Duodenal mucosa (tissue), 2 donors: ENCODE data around the gene MANSC1.

ENCODE experiments used
- H3K27ac ChIP-seq: one replicate; pipeline ENCODE4 v1.7.0; 2013; ENCODE audit warnings: low read depth, low read length
- H3K27me3 ChIP-seq, 2 donors: one replicate each; pipeline ENCODE4 v1.7.0; 2013; ENCODE audit warnings: low read length in 2 of 2, control low read depth in 1 of 2; ENCODE audit not compliant: insufficient read depth in 2 of 2, control insufficient read depth in 1 of 2
- H3K36me3 ChIP-seq, 2 donors: one replicate each; pipeline ENCODE4 v1.7.0; 2013; ENCODE audit warnings: low read length in 2 of 2, control low read depth in 1 of 2; ENCODE audit not compliant: insufficient read depth in 2 of 2, control insufficient read depth in 1 of 2
- H3K4me1 ChIP-seq, 2 donors: one replicate each; pipeline ENCODE4 v1.7.0; 2013; ENCODE audit warnings: low read length in 2 of 2, control low read depth in 1 of 2; ENCODE audit not compliant: insufficient read depth in 2 of 2, control insufficient read depth in 1 of 2
- H3K4me3 ChIP-seq, 2 donors: one replicate each; pipeline ENCODE4 v1.7.0; 2013; ENCODE audit warnings: low read length in 2 of 2, low read depth in 1 of 2
- H3K9ac ChIP-seq, 2 donors: one replicate each; pipeline ENCODE4 v1.7.0; 2013; ENCODE audit warnings: low read length in 2 of 2, low read depth in 1 of 2
- H3K9me3 ChIP-seq, 2 donors: one replicate each; pipeline ENCODE4 v1.7.0; 2013; ENCODE audit warnings: low read length in 2 of 2, control low read depth in 1 of 2; ENCODE audit not compliant: control insufficient read depth in 1 of 2

The MANSC1 gene

DNA sequence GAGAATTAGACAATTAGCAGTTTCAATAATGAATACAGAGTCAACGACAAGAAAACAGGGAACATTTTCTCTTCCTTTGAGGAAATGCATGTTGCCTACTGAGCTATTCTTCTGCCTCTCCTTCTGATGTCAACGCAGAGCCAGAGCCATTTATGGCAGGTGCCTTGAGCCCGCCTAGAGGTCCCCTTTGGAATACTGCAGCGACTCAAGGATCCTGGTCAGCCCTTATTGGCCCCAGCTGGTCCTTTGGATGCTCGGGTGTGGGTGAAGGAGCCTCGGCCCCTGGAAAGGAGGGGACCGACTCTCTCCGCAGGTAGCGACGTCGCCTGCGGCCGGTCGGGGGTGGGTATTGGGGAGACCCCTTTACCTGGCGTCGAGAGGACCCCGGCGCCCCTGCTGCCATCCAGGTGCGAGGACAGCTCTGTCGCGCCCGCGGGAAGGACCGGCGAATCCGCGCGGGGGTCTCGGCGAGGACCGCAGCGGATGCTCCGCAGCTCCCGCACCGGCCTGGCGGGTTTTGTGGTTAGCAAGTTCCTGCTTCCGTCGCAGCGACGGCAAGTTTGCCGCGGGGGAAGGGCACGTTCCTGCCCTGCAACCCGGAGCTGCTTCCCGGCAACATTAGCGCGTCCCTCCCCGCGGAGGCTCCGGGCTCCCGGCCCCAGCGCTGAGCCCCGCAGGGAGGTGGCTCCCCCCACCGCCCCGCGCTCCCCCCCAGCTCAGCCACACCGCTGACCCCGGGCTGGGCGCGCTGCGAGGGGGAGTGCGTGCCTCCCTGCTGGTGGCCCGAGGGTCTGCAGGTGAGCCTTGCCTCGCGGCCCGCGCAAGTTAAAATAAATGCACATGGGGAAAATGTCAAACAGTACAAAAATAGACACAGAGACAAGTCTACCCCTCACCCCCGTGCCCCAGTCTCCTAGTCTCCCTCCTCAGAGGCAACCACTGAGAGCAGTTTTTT lies at the start of gene MANSC1:
Gene MANSC1 (minus strand): TSS at position 532 of the 955 bp plus-strand sequence. CDS start 6,928 bp downstream, outside the sequence.
- Histone ChIP-seq H3K36me3 (no peaks in the 10 kb centered on the region), H3K4me1 (peaks cover 17 to 21% of the 10 kb centered on the region in 2 donors), H3K27ac (peak within 1 kb of the TSS; percentile 76), H3K9ac (peak within 1 kb of the TSS; percentile 79 to 89), H3K4me3 (peak within 1 kb of the TSS; percentile 70 to 85), H3K27me3 (no peaks in the 10 kb centered on the region), H3K9me3 (no peaks in the 10 kb centered on the region)

DNA sequence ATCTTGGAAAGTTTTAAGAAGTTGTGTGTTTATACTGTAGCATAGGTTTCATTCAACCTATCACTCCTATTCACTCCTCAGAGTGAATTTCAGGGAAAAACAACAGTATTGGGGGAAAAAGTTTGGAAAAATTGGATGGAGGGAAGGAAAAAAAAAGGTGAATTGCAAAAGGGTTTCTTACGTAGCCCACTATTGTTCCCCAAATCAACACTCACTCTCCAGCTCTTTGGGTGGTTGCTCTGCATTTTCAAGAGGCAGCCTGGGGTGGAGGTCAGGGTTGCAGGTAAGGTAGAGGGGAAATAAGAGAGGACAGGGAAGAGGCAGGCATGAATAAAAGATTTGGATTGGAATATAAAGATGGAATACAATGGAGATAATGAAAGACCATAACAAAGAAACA lies 49.1 kb upstream of the MANSC1 start:
- Histone ChIP-seq H3K27me3 (no peaks in the 10 kb centered on the region), H3K9me3 (no peaks in the 10 kb centered on the region), H3K27ac (no peak overlapping the region), H3K4me3 (no peak overlapping the region), H3K4me1 (peaks cover 8 to 28% of the 10 kb centered on the region in 2 donors), H3K9ac (no peak overlapping the region), H3K36me3 (no peaks in the 10 kb centered on the region)

DNA sequence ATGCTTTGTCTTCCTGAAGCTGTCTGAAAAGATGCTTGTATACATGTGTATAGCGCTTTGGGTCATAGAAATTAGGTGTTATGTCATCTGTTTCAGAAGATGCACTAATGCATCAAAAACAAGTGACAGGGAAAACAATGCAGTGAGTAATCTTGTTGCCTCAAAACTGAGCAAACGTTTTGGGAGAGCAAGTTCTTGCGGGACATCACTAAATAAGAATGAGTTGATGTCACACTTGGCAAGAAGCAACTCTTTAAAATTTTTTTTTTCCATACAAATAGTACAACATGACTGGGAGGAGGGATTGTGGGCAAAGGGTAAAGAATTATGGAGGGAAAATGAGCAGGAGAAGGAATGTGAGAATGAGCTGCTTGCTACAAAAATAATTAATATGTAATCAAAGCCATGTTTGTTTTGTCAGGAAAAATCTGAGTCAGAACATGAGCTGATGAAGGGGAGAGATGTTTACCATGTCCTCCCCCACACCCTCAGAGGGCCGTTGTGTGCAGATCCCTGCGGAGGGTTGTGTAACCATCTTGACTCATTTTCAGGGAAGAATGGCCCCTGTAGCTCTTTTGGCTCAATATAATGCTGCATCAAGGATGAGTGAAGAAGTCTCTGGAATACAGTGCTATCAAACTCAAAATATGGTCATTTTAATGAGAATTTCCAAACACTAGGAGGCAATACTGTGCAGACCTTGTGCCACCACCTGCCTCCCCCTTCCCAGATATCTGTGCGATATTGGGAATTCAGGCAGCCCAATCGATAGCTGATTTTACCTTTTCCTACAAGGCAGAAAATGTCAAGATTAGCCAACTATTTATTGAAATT lies 48.2 kb upstream of the MANSC1 start:
- Histone ChIP-seq H3K36me3 (no peaks in the 10 kb centered on the region), H3K27me3 (no peaks in the 10 kb centered on the region), H3K27ac (no peak overlapping the region), H3K9me3 (no peaks in the 10 kb centered on the region), H3K4me3 (no peak overlapping the region), H3K4me1 (peaks cover 4 to 21% of the 10 kb centered on the region in 2 donors), H3K9ac (no peak overlapping the region)

DNA sequence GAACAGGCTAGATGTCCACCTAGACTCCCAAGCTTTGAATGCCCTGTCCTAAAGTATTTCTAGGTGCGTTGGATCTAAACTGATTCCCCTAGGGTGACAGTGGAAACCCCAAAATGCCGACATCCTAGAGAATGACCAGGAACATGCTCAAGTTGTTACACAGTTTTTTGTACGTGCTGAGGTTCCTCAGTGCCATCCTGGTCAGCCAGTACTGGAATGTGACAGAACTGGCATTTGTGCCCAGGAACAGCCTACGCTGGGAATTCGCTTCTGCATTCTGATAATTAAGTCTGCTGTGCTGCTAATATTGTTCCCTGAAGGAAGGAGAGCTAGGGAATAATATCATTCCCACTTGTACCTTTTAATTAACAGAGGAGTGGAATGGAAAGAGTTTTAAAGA lies 47.1 kb upstream of the MANSC1 start:
- no peak overlapping the region for H3K27ac ChIP-seq
- no peaks in the 10 kb centered on the region for H3K27me3 ChIP-seq
- peaks cover 0 to 15% of the 10 kb centered on the region in 2 donors for H3K4me1 ChIP-seq
- no peaks in the 10 kb centered on the region for H3K9me3 ChIP-seq
- H3K36me3 ChIP-seq: no peaks in the 10 kb centered on the region
- no peak overlapping the region for H3K9ac ChIP-seq
- H3K4me3 ChIP-seq: no peak overlapping the region

DNA sequence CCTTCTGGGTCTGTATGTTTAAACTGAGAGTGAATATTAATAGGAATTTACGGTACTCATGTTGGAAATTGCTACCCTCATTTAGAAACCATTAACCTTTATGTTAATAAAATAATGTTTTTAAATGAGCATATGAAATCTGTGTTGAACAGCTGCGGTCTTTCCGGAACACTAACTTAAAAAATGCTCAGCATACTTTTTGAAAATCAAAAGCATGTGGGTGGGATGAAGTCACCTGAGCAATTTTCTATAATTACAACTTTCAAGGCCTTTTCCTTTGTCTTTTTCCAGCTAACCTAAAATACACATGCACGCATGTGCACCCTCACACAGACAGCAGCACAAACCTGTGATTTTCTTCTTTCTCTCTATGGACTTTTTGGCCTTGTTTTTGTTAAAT lies 46.7 kb upstream of the MANSC1 start:
- Histone ChIP-seq H3K9me3 (no peaks in the 10 kb centered on the region), H3K36me3 (no peaks in the 10 kb centered on the region), H3K27ac (no peak overlapping the region), H3K4me1 (peaks cover 0 to 15% of the 10 kb centered on the region in 2 donors), H3K27me3 (no peaks in the 10 kb centered on the region), H3K9ac (no peak overlapping the region), H3K4me3 (no peak overlapping the region)

DNA sequence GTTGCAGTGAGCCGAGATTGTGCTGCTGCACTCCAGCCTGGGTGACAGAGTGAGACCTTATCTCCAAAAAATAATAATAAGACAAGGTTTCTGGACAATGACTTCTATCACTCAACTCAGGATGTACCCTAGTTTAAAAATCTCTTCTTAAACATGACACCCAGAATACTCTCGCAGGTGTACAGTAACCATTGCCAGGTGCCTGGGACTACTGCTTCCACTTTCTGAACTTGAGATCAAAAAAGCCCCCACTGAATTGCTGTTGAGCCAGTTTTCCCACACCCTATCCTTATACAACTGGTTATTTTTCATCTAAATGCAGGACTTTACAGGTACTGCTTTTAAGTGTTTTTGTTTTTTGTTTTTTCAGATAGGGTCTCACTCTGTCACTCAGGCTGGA lies 43.1 kb upstream of the MANSC1 start:
- Histone ChIP-seq H3K36me3 (no peaks in the 10 kb centered on the region), H3K9ac (no peak overlapping the region), H3K4me3 (no peak overlapping the region), H3K9me3 (no peaks in the 10 kb centered on the region), H3K27me3 (no peaks in the 10 kb centered on the region), H3K27ac (no peak overlapping the region), H3K4me1 (peaks cover 0 to 2% of the 10 kb centered on the region in 2 donors)

DNA sequence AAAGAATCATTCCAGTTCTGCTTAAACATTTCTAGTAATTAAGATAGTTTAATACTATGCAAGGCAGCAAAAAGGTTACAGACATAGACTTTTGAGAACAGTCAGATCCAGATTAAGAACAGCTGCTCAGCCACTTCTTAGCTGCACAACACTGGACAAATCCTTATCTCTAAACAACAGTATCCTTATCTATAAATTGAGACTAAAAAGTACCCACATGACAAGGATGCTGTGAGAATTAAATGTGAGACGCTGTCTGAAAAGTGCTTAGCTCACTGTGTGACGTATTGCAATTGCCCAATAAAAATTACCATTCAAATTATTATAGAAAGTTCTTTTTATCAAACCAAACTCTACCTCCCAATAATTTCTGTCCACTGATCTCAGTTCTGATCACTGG lies 42.4 kb upstream of the MANSC1 start:
- Histone ChIP-seq H3K9me3 (no peaks in the 10 kb centered on the region), H3K27me3 (no peaks in the 10 kb centered on the region), H3K36me3 (no peaks in the 10 kb centered on the region), H3K4me3 (no peak overlapping the region), H3K4me1 (peaks cover 0 to 4% of the 10 kb centered on the region in 2 donors), H3K9ac (no peak overlapping the region), H3K27ac (no peak overlapping the region)

DNA sequence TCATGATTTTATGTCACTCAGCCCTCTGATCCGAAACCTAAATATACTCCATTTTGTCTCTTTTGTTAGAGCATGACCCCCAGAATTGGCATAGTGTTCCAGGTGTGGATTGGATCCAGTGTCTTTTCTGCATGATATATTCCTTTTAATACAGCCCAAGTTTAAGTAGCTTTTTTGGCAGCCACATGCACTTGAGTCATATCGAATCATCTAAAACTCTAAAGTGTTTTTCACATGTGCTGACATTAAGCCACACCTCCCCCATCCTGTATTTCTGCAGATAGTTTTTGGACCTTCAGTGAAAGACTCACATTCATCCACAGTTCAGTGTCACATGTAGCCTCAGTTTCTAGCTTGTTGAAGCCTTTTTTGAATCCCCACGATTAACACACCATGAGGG lies 37.5 kb upstream of the MANSC1 start:
- Histone ChIP-seq H3K9ac (no peak overlapping the region), H3K27ac (no peak overlapping the region), H3K27me3 (no peaks in the 10 kb centered on the region), H3K9me3 (no peaks in the 10 kb centered on the region), H3K4me3 (no peak overlapping the region), H3K36me3 (no peaks in the 10 kb centered on the region), H3K4me1 (peaks cover 13 to 28% of the 10 kb centered on the region in 2 donors)

DNA sequence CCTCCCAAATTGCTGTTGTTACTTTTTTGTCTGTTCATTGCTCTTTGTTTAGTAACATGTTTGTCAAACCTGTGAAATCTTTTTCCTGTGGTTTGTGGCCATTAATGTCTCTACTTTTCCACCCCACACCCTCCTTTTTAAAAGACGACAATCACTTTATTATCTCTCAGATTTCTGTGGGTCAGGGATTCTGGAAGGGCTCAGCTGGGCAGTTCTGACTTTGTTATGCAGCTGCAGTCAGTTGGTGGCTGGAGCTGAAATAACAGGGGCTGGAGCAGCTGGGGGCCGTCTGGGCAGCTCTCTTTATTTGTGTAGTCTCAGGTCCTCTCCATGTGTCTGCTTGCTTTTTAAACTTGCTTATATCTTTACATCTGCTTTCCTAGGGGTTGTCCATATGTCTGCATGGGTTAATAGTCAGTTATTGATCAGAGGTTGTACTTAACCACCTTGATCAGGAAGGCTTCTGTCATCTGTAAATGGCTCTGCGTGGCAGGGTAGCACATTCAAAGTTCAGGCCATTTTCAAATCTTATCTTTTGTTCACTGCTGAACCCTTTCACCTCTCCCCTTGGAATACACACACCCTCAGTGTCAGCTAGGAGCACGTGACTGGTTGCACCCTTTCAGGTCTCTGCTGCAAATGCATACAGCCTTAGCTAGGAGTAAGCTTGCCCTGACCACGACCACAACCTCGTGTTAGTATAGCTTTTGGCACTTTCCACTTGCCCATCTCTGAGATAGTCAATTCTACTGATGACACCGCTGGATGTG lies 34.7 kb upstream of the MANSC1 start:
- peak overlapping the region in 1 of 2 donors; percentile 12 for H3K4me3 ChIP-seq
- peak overlapping the region; percentile 35 for H3K27ac ChIP-seq
- peaks cover 15 to 36% of the 10 kb centered on the region in 2 donors for H3K4me1 ChIP-seq
- no peaks in the 10 kb centered on the region for H3K27me3 ChIP-seq
- no peaks in the 10 kb centered on the region for H3K36me3 ChIP-seq
- peak overlapping the region; percentile 26 to 51 for H3K9ac ChIP-seq
- no peaks in the 10 kb centered on the region for H3K9me3 ChIP-seq
